HS-27A (cell line): Measurements from ENCODE around the gene MS4A4E.
"Not testable (repeated sequence)": the region's sequence is repeated elsewhere in the genome, so short reads cannot be mapped to it uniquely, and the experiment has no call there.

ENCODE experiments used
- DNase-seq: peaks from one replicate; pipeline ENCODE4 v3.0.0-alpha.2; 2012; ENCODE audit warnings: low read depth, missing footprints

The MS4A4E gene

GRCh38 chr11:60170566-60170965 lies 72.4 kb downstream of the MS4A4E start:
- no peak for DNase-seq

GRCh38 chr11:60169264-60169915 lies 73.5 kb downstream of the MS4A4E start:
- DNase-seq, result peak; percentile 23

GRCh38 chr11:60168306-60168705 lies 74.6 kb downstream of the MS4A4E start:
- no peak for DNase-seq

- no peak for DNase-seq
Measured at GRCh38 chr11:60165951-60166350, 77.0 kb downstream of the MS4A4E start.

GRCh38 chr11:60165538-60165937 lies 77.4 kb downstream of the MS4A4E start:
- no peak for DNase-seq

- DNase-seq, result no peak
Measured at GRCh38 chr11:60164550-60165075, 78.3 kb downstream of the MS4A4E start.

GRCh38 chr11:60161766-60162165 lies 81.2 kb downstream of the MS4A4E start:
- no peak for DNase-seq

- DNase-seq, result no peak
Measured at GRCh38 chr11:60161107-60161506, 81.8 kb downstream of the MS4A4E start.

GRCh38 chr11:60159868-60160267 lies 83.1 kb downstream of the MS4A4E start:
- no peak for DNase-seq

- no peak for DNase-seq
Measured at GRCh38 chr11:60159284-60159683, 83.7 kb downstream of the MS4A4E start.

GRCh38 chr11:60158636-60159035 lies 84.3 kb downstream of the MS4A4E start:
- no peak for DNase-seq

GRCh38 chr11:60155931-60156330 lies 87.0 kb downstream of the MS4A4E start:
- DNase-seq, result no peak

GRCh38 chr11:60152727-60153126 lies 90.2 kb downstream of the MS4A4E start:
- not testable (repeated sequence) for DNase-seq

- DNase-seq, result no peak
Measured at GRCh38 chr11:60150279-60150678, 92.7 kb downstream of the MS4A4E start.
